ENCODE results near the gene ADM. TPM values are rescaled to one million over a fixed set of nuclear protein-coding genes. Genes with fewer than 3 reads are reported as not detected.

ADM gene
- total RNA-seq, 1 experiment from 2014 or later, result 87.2 TPM

GRCh38 chr11:10273738-10274137, 31.1 kb upstream of the ADM start:
- H3K79me2 ChIP-seq (ENCODE audit: insufficient read depth, low read length), result peaks cover 27% of the 10 kb centered on the region
- TF ChIP-seq CBX3 (IDR thresholded peaks at IDR 0.05; ENCODE audit: low read depth) (no peak), REST (IDR thresholded peaks at IDR 0.05; ENCODE audit: low read depth) (no peak), POLR2A (IDR thresholded peaks at IDR 0.05; ENCODE audit: borderline replicate concordance, extremely low read depth, insufficient read depth, insufficient read length) (no peak), SIN3A (IDR thresholded peaks at IDR 0.05; ENCODE audit: low read depth) (no peak), SP1 (IDR thresholded peaks at IDR 0.05; ENCODE audit: low read depth) (no peak), CEBPB (IDR thresholded peaks at IDR 0.05; ENCODE audit: low read depth) (no peak), MAX (IDR thresholded peaks at IDR 0.05) (no peak), POLR2AphosphoS5 (IDR thresholded peaks at IDR 0.05; ENCODE audit: low read depth, low read length) (no peak), TCF7L2 (IDR thresholded peaks at IDR 0.05; ENCODE audit: borderline replicate concordance, extremely low read depth, insufficient read depth, insufficient read length) (no peak), EZH2 (IDR thresholded peaks at IDR 0.05) (no peak), EGR1 (IDR thresholded peaks at IDR 0.05; ENCODE audit: low read depth) (no peak), YY1 (IDR thresholded peaks at IDR 0.05; ENCODE audit: extremely low read depth, insufficient replicate concordance, low read depth, low read length) (no peak)
- H3K9ac ChIP-seq (ENCODE audit: low read length), result no peak overlapping the region
- H3K4me2 ChIP-seq (ENCODE audit: low read length), result no peak overlapping the region
- no peaks in the 10 kb centered on the region for H3K9me3 ChIP-seq (ENCODE audit: control insufficient read depth in 1 of 2, insufficient read depth in 1 of 2, low read depth in 1 of 2, low read length in 2 of 2)
- no peak overlapping the region for H3K4me3 ChIP-seq (replicated peaks in 1 of 2; ENCODE audit: low read depth in 1 of 2, low read length in 2 of 2)
- H2AFZ ChIP-seq (ENCODE audit: low read depth, low read length, poor library complexity, severe bottlenecking), result no peak overlapping the region
- ATAC-seq (no peak), DNase-seq (ENCODE audit: low read depth, low spot score) (no peak)
- H3K27ac ChIP-seq (ENCODE audit: low read depth, low read length), result no peak overlapping the region
- H3K36me3 ChIP-seq (ENCODE audit: control insufficient read depth in 1 of 2, insufficient read depth in 2 of 2, low read length in 2 of 2), result no peaks in the 10 kb centered on the region
- ChIA-PET RAD21 (ENCODE audit: low non-redundant PET in 1 of 2, low total read pairs in 2 of 2, uncharacterized antibody in 2 of 2, unreplicated experiment in 2 of 2) (no interaction called here), POLR2A (no interaction called here), CTCF (no interaction called here)
- H3K27me3 ChIP-seq (ENCODE audit: insufficient read depth, low read length), result no peaks in the 10 kb centered on the region
- no peaks in the 10 kb centered on the region for H3K4me1 ChIP-seq (ENCODE audit: control insufficient read depth in 1 of 2, insufficient read depth in 2 of 2, low read length in 2 of 2)
- intact Hi-C loops (cut with micrococcal nuclease), result no loop called here
- no TSS peak for BruUV-seq (replicated peaks)
- H4K20me1 ChIP-seq (ENCODE audit: insufficient read depth), result no peaks in the 10 kb centered on the region
- H3K9me2 ChIP-seq (ENCODE audit: insufficient read depth), result no peaks in the 10 kb centered on the region
